ENCODE measurements around the gene CD8A.
"Not testable (repeated sequence)": the region's sequence is repeated elsewhere in the genome, so short reads cannot be mapped to it uniquely, and the experiment has no call there.

GRCh38 chr2:86739485-86739884, 51.2 kb downstream of the CD8A start:
- TF ChIP-seq, protein P1, sequence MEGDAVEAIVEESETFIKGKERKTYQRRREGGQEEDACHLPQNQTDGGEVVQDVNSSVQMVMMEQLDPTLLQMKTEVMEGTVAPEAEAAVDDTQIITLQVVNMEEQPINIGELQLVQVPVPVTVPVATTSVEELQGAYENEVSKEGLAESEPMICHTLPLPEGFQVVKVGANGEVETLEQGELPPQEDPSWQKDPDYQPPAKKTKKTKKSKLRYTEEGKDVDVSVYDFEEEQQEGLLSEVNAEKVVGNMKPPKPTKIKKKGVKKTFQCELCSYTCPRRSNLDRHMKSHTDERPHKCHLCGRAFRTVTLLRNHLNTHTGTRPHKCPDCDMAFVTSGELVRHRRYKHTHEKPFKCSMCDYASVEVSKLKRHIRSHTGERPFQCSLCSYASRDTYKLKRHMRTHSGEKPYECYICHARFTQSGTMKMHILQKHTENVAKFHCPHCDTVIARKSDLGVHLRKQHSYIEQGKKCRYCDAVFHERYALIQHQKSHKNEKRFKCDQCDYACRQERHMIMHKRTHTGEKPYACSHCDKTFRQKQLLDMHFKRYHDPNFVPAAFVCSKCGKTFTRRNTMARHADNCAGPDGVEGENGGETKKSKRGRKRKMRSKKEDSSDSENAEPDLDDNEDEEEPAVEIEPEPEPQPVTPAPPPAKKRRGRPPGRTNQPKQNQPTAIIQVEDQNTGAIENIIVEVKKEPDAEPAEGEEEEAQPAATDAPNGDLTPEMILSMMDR (IDR thresholded peaks at IDR 0.05), result not testable (repeated sequence)
- not testable (repeated sequence) for TF ChIP-seq POLR2AphosphoS5 (IDR thresholded peaks at IDR 0.05)

Measured in esophagus muscularis mucosa (tissue), 3 donors.